ENCODE results near the gene NDUFB7. TPM values are rescaled to one million over a fixed set of nuclear protein-coding genes. Genes with fewer than 3 reads are reported as not detected.

The NDUFB7 gene
- total and polyA plus RNA-seq, 2 of the 8 experiments (the other 6 are each of a cell fraction or from before 2014, with no cell fraction given) = 151 to 740 TPM

DNA sequence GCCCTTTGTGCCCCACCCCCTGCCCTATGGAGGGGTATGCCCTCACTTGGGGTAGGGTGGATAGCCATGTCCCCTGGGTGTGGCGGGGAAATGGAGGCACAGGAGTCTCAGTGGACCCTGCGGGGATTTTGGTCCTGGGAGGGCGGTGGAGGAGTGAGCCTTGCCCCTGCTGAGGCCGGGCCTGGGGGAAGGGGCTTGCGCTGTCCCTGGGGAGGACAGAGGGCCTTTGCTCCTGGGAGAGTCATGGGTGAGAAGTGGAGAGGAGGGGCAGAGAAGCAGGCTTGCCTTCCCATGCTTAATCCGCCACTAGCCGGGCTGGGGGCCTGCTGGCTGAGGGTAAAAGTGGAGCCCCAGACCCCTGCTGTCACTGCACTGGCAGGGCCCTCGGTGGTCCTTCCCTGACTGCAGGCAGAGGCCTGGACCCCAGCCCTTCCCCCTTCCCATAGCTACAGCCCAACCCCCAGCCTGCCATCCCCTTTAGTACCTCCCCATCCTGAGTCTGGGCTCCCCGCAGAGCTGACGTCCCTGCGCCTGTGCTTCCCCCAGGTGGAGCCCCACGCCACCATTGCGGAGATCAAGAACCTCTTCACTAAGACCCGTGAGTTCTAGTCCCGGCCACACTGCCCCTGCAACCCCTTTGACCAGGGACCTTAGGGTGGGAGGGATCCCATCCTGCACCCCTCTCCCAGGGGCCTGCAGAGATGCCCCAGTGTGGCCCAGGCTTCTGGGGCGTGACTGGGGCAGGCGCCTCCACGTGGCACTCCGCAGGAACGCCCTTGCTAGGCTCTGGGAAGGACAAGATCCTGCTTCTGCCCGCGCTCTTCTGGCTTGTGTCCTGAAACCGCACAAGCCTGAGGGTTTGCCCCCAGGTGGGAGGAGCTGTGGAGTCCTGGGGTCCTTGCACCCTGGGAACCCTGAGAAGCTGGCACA lies 8.9 kb downstream of the NDUFB7 start (continued):
- TF ChIP-seq BRCA1 (IDR thresholded peaks at IDR 0.05; ENCODE audit: low read depth, low read length) = no peak
- 0 out of 2 replicates have a peak, but pooled peaks have one; percentile 46 for TF ChIP-seq RBBP5 (IDR thresholded peaks at IDR 0.05; ENCODE audit: borderline replicate concordance, low read depth, low read length)
- TF ChIP-seq SIN3A (conservative IDR thresholded peaks at IDR 0.05 in 1 of 2, IDR thresholded peaks at IDR 0.05 in 1 of 2; ENCODE audit: low read depth in 1 of 2, low read length in 2 of 2) = no peak

Measured in H1 (cell line).